ENCODE data around the gene DHDH.

DHDH gene

GRCh38 chr19:48950159-48950558, 16.7 kb downstream of the DHDH start:
- no peak for DNase-seq (ENCODE audit: low spot score)

DNA sequence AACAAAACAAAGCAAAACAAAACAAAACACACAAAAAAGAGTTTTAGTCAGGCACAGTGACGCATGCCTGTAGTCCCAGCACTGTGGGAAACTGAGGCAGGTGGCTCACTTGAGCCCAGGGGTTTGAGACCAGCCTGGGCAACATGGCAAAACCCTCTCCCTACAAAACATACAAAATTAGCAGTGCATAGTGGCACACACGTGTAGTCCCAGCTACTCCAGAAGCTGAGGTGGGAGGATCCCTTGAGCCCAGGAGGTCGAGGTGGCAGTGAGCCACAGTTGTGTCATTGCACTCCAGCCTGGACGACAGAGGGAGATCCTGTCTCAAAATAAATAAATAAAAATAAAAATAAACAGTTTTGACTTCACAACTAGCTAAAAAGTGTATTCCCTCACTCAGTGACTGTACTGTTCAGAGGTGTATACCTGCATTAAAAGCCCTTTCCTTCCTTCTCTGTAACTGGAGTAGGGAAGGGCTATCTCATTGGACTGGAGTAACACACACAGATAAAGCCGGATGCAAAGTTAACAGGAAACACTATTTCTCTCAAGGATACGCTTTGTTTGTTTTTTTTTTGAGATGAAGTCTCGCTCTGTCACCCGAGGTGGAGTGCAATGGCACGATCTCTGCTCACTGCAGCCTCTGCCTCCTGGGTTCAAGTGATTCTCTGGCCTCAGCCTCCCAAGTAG, 17.5 kb downstream of the DHDH start:
- no peak for DNase-seq (ENCODE audit: low spot score)

DNA sequence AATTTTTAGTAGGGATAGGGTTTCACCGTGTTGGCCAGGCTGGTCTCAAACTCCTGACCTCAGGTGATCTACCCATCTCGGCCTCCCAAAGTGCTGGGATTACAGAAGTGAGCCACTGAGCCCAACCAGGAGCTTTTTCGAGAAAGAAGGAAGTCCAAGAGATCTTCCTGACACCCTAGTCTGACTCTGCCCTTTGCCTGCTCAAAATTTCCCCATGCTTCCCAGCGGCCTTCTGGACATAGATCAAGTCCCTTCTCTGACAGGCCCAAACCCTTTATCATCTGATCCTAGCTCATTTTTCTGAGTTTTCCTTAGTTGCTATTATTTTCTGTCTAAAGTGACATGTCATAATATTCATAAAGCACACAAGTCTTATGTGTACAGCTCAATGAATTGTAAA, 19.6 kb downstream of the DHDH start:
- DNase-seq (ENCODE audit: low spot score) = no peak

DNA sequence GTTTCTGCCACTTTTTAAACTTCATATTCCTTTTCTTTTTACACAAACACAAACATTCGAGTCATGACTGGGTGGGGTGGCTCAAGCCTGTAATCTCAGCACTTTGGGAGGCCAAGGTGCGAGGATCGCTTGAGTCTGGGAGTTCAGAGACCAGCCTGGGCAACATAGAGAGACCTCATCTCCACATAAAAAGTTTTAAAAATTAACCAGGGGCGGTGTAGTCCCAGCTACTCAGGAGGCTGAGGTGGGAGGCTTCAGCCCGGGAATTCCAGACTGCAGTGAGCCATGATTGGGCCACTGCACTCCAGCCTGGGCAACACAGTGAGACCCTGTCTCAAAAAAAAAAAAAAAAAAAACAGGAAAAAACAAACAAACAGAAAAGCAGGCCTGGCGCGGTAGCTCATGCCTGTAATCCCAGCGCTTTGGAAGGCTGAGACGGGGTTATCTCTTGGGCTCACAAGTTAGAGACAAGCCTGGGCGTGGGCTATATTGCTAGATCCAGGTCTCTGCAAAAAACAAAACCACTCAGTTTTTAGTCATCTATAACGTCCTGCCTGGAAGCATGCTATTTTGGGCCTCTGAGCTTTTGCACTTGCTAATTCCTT, 20.6 kb downstream of the DHDH start:
- DNase-seq (ENCODE audit: low spot score) = no peak

DNA sequence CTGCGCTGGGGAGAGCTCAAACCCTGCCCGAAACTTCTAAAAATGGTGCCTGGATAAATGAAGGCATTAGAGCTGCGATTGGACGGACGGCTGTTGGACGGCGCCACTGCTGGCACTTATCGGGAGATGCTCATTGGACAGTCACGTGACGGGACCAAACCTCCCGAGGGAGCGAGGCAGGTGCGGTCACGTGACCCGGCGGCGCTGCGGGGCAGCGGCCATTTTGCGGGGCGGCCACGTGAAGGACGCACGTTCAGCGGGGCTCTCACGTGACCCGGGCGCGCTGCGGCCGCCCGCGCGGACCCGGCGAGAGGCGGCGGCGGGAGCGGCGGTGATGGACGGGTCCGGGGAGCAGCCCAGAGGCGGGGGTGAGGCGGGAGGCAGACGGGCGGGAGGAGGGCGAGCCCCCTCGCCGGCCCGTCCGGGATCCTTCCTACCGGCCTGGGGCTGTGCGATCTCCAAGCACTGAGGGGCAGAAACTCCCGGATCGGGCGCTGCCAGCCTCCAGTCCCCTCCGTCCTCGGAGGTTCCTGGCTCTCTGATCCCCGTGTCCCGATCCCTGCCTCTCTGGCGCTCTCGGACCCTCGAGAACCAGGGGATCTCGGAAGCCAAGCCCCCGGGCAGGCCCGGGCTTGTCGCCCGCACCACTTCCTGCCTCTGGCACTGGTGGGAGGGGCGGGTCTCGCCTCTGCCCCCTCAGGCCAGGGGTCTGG, 21.3 kb downstream of the DHDH start, which contains the start of gene BAX:
Gene BAX (plus strand): TSS at position 281 of the 713 bp plus-strand sequence. CDS start 54 bp downstream, at position 335.
- peak; percentile 94 for DNase-seq (ENCODE audit: low spot score)

GRCh38 chr19:48955308-48955958, 21.9 kb downstream of the DHDH start:
- DNase-seq (ENCODE audit: low spot score) = no peak

DNA sequence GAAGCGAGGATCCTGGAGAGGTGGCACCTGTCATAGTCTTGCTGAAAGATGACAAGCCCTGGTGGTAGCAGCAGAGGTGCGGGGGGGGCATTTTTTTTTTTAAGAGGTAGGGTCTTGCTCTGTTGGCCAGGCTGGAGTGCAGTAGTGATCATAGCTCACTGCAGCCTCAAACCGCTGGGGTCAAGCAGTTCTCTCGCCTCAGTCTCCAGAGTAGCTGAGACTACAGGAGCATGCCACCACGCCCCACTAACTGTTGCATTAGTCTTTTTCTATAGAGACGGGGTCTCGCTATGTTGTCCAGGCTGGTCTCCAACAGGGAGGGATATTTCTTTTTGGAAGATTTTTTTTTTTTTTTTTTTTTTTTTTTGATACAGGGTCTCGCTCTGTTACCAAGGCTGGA, 24.5 kb downstream of the DHDH start:
- DNase-seq (ENCODE audit: low spot score) = no peak

- no peak for DNase-seq (ENCODE audit: low spot score)
Observed at GRCh38 chr19:48959341-48960239, 26.1 kb downstream of the DHDH start.

DNA sequence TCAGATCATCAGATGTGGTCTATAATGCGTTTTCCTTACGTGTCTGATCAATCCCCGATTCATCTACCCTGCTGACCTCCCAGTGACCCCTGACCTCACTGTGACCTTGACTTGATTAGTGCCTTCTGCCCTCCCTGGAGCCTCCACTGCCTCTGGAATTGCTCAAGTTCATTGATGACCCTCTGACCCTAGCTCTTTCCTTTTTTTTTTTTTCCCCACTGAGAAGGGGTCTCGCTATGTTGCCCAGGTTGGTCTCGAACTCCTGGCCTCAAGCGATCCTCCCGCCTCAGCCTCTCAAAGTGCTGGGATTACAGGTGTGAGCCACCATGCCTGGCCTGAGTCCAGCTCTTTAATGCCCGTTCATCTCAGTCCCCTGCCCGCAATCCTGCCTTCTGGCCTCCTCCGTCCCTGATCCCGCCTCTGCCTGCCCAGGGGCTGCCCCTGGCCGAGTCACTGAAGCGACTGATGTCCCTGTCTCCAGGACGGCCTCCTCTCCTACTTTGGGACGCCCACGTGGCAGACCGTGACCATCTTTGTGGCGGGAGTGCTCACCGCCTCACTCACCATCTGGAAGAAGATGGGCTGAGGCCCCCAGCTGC, 27.7 kb downstream of the DHDH start:
- no peak for DNase-seq (ENCODE audit: low spot score)

DNA sequence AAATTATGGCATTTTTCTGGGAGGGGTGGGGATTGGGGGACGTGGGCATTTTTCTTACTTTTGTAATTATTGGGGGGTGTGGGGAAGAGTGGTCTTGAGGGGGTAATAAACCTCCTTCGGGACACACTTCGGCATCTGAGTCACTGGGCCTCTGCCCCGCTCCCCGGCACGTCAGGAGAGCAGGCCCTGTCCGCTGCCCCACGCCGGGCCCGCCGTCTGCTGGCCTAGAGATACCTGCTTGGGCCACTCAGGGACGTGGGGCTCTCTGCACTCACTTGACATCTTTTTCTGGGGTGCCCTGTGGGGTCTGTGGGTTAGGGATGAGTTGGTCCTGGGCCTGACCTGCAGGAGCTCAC, 28.2 kb downstream of the DHDH start:
- no peak for DNase-seq (ENCODE audit: low spot score)

DNA sequence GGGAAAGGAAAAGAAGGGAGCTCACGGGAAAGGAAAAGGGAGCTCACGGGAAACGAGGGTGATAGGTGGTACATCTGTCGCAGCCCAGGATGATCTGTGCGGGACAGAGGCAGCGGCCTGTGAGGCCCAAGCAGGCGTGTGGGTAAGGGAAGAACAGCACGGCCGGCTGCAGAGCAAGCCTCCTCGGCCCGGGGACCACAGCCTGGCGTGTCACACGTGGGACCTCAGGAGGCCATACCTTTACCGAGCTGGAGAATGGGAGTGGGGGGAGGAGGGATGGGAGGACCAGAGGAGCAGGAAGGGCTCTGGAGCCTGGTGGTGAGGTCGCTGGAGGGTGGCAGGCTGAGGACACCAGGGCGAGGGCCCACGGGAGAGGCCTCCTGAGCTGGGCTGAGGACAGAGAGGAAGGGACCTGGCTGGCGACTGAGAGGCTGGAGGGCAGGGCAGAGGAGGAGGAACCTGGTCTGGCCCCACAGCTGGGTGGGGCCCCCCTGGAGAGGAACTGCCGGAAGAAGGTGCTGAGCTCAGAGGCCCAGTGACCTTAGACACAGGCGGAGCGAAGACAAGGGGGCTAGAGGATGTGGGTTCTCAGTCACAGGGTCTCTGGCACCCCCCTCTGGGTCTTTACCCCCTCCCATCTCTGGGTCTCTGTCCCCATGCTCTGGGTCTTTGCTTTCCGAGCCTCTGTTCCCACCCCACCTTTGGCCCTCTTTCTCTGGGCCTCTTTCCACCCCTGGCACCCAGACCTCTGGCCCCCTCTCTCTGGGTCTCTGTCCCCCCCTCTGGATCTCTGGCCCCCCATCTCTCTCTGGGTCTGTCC, 28.7 kb downstream of the DHDH start:
- no peak for DNase-seq (ENCODE audit: low spot score)

DNA sequence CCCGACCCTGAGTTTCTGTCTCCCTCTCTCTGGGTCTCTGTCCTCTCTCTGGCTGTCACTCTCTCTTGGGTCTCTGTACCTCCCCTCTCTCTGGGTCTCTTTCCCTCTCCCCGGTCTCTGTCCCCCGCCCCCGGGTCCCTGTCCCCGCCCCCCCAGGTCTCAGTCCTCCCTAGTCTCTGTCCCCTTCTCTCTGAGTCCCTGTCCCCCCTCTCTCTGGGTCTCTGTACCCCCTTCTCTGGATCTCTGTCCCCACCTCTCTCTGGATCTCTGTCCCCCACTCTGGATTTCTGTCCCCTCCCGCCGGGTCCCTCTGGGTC, 29.3 kb downstream of the DHDH start:
- DNase-seq (ENCODE audit: low spot score) = no peak

DNA sequence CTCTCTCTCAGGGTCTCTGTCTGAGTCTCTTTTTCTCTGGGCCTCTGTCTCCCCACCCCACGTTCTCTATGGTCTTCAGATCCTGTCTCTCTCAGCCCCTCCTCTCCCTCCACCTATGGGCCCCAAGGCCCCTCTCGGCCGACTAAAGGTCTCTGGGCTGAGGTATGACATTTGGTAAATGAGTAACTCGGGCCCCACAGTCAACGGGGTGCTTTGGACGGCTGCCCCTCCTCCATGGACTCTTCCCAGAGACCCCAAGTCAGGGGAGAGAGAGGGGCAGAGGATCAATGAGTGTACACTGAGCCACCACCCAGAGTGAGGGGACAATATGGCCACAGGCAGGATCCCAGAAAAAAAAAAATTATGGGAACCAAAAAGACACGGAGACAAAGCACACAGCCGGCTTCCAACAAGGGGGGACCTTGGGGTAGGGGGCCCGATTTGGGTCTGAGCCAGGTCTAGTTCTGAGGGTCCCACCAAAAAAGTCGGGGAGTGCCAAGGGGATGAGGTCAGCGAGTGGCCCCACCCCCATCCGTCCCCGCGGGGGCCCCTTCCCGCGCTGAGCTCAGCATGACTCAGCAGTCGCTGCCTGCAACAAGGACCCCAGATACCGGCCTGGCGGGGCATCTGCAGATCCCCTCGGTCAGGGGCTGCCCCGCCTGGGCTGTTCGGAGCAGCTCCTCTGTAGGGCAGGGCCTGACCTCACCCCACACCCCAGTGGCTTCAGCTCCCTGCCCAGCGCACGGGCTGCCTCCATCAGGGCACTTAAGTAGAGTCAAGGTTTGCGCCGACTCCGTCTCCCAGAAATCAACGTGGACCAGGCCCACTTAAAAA, 30.1 kb downstream of the DHDH start:
- DNase-seq (ENCODE audit: low spot score) = no peak

DNA sequence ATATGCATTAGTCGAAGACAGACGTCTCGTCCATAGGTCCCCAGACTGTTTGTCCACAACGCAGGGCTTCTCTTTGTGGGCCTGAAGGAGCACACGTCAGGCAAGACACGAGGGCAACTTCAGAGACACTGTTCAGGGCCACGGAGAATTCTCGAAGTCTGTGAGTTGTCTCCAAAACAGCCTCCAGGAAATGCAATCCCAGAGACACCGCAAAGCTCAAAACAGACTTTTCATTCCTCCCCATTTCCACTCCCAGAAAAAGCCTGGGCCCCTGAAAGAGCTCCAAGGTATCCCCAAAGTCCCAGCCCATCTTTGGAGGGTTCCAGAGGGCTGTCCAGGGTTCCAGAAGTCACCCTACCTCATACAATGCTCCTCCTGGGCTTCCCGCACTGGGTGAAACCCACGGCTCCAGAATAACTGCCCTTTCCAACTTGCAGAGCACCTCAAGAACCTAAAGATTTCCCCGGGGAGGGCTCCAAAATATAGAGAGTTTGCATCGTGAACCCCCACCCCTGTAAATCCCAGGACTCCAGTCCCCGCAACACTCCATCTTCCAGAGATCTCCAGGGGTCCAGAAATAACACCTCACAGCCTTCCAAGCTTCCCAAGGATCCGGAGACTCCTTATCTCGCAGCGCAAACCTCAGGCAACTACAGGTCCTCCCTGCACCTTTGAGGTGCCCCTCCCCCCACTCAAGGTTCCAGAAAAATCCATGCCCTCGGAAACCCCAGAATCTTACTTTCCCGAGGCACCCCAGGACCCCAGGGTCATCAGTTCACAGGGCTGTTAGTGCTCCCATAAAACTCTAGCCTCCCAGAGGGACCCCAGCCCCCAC, 30.9 kb downstream of the DHDH start:
- DNase-seq (ENCODE audit: low spot score) = no peak

GRCh38 chr19:48965040-48965805, 31.7 kb downstream of the DHDH start, which contains the start of gene FTL:
FTL (plus strand) TSS chr19:48965309; CDS start chr19:48965508, 199 bp downstream.
- DNase-seq (ENCODE audit: low spot score) = peak; percentile 96

GRCh38 chr19:48965806-48966540, 32.5 kb downstream of the DHDH start:
- peak; percentile 76 for DNase-seq (ENCODE audit: low spot score)

Data from COLO829 (cell line).